GM18861 (cell line): ENCODE data around the gene FAM219A.

Experiments used
- ATAC-seq: cut with Tn5 transposase; IDR thresholded peaks from one replicate; pipeline ENCODE4 v1.9.1; 2021; ENCODE audit not compliant: unreplicated experiment

FAM219A gene

DNA sequence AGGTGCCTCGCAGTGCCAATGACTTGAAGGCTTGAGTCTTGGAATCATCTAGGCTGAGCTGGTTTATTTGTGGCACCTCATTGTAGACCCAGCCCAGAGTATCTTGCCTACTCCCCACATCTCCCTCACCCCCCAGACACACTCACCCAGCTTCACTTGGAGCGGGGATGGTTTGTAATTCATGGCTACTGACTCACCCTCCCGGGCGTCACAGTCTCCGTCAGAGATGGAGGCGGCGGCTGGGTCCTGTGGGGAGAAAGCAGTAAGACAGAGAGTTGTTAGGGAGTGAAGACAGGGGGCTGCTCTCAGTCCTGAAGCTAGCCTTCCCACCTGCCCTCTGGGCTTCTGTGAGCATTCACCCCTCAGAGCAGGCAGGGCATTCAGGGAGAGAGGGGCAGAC is 52.7 kb downstream of the FAM219A start:
- no peak for ATAC-seq

GRCh38 chr9:34403554-34404380 is 54.6 kb downstream of the FAM219A start:
- no peak for ATAC-seq

DNA sequence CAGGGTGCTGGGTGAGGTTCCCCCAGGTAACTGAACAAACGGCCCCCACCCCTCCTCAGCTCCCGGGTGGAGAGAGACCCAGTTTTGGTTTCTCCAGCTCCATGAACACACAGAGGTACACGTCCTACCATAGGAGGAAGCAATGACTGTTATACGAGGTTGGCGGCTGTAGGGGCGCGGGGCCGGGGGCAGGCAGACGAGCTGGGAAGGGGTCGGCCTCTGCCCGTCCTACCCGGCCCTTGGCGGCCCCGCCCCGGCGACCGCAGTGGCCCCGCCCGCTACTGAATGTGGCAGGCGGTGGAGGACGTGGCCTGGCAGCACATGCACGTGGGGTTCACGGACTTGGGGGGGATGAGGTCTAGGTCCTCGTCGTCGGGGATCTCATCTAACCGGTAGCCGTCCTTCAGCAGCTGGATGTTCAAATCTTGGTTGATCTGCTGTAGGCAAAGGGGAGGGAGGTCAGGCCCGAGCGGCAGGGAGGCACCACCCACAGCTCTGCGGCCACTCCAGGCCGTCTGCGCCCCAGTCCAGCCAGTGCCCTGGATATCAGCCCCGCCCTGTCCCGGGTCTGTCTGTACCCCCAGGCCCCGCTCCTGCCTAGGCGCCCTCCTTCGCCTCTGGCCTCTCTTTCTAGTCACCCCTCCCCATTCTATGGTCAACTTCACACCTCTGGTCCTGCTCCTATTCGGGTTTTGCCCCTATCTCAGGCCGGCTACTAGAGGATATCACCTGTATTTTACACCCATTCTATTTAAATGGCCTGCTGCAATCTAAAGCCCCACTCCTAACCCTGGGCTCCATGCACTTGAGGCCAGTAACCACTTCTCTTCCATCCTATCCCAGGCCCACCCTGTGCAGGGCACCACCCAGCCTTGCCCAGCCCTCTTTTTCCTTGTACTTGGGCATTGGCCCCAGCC is 57.4 kb downstream of the FAM219A start:
- ATAC-seq, result no peak

- ATAC-seq, result no peak
Observed at GRCh38 chr9:34400275-34400674, 58.1 kb downstream of the FAM219A start.

- no peak for ATAC-seq
Observed at GRCh38 chr9:34399729-34400128, 58.6 kb downstream of the FAM219A start.

GRCh38 chr9:34398875-34399274 is 59.5 kb downstream of the FAM219A start:
- ATAC-seq, result no peak

GRCh38 chr9:34396276-34397214 is 61.8 kb downstream of the FAM219A start:
- no peak for ATAC-seq

- ATAC-seq, result no peak
Observed at GRCh38 chr9:34392511-34392910, 65.9 kb downstream of the FAM219A start.

DNA sequence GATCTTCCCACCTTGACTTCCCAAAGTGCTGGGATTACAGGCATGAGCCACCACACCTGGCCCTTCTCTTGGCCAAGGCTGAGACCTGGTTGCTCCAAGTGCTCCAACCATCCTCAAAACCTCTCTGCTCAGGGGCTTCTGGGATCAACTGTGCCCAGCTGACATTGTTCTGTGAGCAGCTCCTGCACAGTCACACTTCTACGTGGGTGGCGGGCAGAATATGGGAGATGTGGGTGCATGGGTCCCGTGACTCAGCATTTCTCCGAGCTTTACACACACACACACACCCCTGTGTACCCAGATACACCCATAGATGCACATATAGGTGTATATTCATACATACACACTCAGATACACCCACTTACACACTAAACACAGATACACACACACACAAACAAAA is 71.1 kb downstream of the FAM219A start:
- no peak for ATAC-seq

GRCh38 chr9:34386656-34387055 is 71.7 kb downstream of the FAM219A start:
- no peak for ATAC-seq

DNA sequence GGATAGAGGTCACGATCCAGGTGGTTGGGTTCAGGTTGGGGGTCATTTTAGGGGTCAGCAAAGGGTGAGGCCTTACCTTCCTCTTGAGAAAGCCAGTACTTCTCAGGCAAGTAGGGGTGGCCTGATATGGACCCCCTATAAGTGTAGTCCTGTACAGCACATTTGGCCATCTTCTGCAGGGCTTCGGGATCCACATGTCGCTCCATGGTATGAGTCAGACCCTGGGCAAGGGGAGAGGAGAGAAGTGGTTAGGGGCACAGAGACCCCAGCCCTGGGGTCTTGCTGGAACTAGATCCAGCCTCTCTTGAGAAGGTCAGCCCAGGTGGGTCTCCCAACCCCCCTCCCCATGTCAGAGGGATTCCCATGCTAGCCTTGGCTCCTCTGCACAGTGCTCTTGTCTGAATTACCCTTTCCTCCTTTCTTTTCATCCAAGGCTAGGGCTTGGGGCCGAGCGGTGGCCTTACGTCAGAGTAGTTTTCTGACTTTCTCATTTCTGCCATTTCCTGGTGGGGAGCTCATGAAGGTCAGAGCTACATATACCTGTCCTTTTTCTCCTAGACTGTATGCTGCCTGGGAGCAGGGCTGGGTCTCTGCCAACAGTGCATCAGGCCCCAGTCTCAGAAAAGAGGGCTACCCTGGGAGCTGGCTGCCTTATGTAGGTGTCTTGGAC is 72.7 kb downstream of the FAM219A start:
- ATAC-seq, result no peak

GRCh38 chr9:34384368-34385165 is 73.8 kb downstream of the FAM219A start:
- ATAC-seq, result no peak

DNA sequence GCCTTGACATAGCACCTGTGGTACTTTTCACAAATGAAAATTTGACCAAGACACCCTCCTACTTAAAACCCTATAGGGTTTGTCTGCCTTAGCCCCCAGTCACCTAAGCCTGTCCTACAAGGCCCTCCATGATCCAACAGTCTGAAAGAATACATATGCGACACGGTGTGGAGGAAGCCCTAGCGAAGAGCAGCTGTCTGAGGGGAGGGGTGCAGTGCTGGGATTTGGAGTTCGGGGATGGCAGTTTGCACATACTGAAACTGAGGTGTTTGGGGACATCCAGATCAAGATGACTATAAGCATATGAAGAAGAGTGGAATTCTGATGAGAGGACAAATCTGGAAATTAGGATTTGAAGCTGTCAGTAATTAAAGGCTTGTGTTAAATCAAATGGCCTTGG is 74.5 kb downstream of the FAM219A start:
- no peak for ATAC-seq

DNA sequence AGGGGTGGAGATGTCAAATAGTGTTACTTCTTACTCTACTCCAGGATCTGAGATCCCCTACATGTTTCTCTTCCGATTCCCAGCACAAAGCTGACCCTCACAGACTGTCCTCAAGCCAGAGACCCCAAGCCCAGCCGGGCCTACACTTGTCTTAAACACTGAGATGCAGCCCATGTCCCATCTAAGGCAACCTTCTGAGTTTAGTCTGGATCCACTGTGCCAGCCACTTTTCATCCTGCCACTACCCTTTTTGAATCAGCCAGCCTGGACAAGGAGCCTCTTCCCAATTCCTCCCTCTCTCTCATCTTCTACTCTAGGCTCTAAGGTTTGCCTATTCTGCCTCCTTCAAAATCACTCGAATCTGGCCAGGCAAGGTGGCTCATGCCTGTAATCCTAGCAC is 75.5 kb downstream of the FAM219A start:
- ATAC-seq, result no peak

DNA sequence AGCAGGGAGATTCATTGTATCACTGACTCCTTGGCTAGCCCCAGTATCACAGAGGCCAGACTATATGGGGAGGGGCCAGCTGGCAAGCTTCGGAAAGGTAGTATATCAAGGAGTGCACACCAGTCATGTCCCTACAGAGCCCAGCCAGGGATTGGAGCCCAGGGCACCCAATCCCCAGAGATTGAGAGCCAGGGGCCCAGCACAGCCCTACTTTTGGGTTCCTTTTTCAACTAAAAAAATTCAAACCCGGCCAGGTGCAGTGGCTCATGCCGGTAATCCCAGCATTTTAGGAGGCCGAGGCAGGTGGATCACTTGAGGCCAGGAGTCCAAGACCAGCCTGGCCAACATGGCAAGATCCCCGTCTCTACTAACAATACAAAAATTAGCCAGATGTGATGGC is 76.3 kb downstream of the FAM219A start:
- ATAC-seq, result no peak

- ATAC-seq, result no peak
Observed at GRCh38 chr9:34381323-34381722, 77.0 kb downstream of the FAM219A start.

DNA sequence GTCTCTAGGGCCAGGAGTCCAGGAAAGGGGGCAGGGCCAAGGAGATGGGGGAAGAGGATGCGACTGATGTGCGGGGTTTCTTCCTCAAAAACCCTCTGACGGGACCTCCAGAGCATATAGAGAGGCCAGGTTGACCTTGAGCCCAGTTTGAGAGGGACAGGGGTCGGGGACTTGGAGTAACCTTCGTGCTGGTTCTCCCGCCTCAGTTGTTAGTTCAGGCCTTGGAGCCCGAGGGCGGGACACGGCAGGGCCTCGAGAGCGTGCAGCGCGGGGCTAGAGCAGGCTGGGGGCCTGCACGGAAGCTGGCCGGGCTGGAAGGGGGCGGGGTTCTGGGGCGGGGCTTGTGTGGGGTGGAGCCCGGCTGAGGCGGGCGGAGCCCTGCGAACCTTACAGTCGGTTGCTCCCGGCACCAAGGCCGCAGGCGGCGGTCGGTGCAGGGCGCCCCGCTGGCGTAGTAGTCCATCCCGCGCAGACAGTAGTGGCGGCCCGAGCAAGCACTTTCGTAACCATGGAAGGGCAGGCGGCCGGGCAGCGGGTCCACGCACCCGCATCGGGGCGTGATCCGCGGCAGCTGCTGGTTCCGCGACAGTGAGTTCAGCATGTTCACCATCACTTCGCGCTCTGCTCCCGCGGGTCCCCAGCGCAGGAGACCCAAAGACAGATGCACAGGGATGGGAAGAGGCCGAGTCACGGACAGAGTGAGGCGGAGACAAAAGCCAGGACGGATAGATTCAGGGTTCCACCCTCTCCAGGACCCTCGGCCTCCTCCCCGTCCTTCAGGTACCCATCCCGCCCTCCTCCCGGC is 77.7 kb downstream of the FAM219A start:
- ATAC-seq, result no peak

- ATAC-seq, result no peak
Observed at GRCh38 chr9:34380034-34380510, 78.3 kb downstream of the FAM219A start.
